Articular chondrocyte of knee joint (primary cell): ENCODE results near the gene LACRT. TPM values are rescaled to one million over a fixed set of nuclear protein-coding genes. Genes with fewer than 3 reads are reported as not detected.

Experiments
- total RNA-seq: library from RNA; depleted of rRNA; stranded (reverse); fragments of >200 nt; gene quantifications from 2 replicates; pipeline ENCODE4 v1.2.3, GENCODE V29; 2012

The LACRT gene
- total RNA-seq: not detected in 2 replicates

GRCh38 chr12:54634795-54635194 lies at the start of gene LACRT:
Gene LACRT, minus strand, starts transcription at chr12:54634895. Its CDS starts 54 bp downstream, at chr12:54634841.

GRCh38 chr12:54648265-54648664 lies 13.6 kb upstream of the LACRT start, which contains the start of gene DCD:
Gene DCD, minus strand, starts transcription at chr12:54648365. Its CDS starts 62 bp downstream, at chr12:54648303.

GRCh38 chr12:54588110-54588889 lies 46.4 kb downstream of the LACRT start, which contains the start of gene PPP1R1A:
Gene PPP1R1A, minus strand, starts transcription at chr12:54588659. Its CDS starts 171 bp downstream, at chr12:54588488.

Other genes with a start within 250 kb of the LACRT start
- gene ITGA5, start 215.6 kb downstream of the LACRT start, total RNA-seq: 294 and 310 TPM in 2 replicates
- not detected in 2 replicates for gene GTSF1, start 161.3 kb downstream of the LACRT start, total RNA-seq
- gene NCKAP1L, start 137.1 kb downstream of the LACRT start, total RNA-seq: 0.11 and 0.26 TPM in 2 replicates
- 0.39 and 0.54 TPM in 2 replicates for gene PDE1B, start 85.3 kb downstream of the LACRT start, total RNA-seq
- not detected in 2 replicates for gene PPP1R1A, start 46.2 kb downstream of the LACRT start, total RNA-seq
- gene DCD, start 13.5 kb upstream of the LACRT start, total RNA-seq: not detected in 2 replicates
- not detected in 2 replicates for gene MUCL1, start 219.6 kb upstream of the LACRT start, total RNA-seq